Stimulated activated CD8-positive, alpha-beta memory T cell treated with anti-CD3 and anti-CD28 coated beads, Interleukin-12 subunit alpha, Interleukin-12 subunit beta, amount 100 ng/mL, for 24 hours (primary cell): ENCODE results near the gene ASAP2.
"Not testable (repeated sequence)": the region's sequence is repeated elsewhere in the genome, so short reads cannot be mapped to it uniquely, and the experiment has no call there.

ENCODE experiments used
- DNase-seq: peaks from one replicate; pipeline ENCODE4 v3.0.0-alpha.2; 2020; ENCODE audit errors: extremely low read depth

ASAP2 gene

DNA sequence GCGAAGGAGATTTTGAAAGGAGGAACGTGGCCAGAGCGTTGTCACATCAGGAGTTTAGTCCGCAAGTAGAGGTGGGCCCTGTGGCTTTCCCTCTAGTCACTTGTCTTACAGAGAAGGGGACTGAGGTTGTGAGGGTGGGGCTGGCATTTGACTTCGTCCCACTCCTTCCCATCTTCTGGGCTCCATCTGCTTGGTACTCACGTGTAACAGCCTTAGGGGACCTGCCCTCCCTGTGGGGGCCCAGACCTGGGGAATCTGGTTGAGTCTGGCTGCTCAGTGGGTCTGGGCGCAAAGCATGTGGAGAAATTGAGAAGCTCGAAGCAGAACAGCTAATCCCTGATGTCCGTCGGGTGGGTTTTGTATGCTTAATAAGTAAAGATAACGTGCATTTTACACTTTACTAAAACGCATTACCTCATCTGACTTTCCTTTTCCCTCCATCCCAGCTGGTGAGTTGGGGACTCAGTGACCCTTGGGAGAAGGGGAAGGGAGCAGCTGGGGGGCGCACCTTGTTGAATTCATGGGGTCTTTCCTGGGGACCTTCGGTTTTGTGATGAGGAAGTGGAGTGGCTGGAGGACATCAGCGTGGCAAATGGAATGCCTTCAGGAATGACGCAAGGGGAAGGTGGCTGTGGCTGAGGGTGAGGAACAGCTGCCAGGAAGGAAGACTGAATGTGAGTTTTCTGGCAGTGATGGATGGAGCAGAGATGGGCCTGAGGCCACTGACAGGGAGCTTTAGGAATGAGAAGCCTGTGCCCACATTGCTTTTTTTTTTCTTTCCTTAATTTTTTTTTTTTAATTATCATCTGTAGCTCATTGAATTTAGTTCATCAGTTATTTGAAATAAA, 44.8 kb downstream of the ASAP2 start:
- DNase-seq = no peak

- DNase-seq = no peak
These were observed 45.4 kb downstream of the ASAP2 start for GRCh38 chr2:9252002-9252357.

- DNase-seq = no peak
These were observed 48.8 kb downstream of the ASAP2 start for GRCh38 chr2:9255416-9255815.

- no peak for DNase-seq
These were observed 49.5 kb downstream of the ASAP2 start for GRCh38 chr2:9256147-9256546.

- DNase-seq = no peak
These were observed 50.0 kb downstream of the ASAP2 start for GRCh38 chr2:9256570-9257043.

GRCh38 chr2:9258501-9258900, 51.9 kb downstream of the ASAP2 start:
- DNase-seq = no peak

- DNase-seq = no peak
These were observed 52.4 kb downstream of the ASAP2 start for GRCh38 chr2:9258953-9259399.

DNA sequence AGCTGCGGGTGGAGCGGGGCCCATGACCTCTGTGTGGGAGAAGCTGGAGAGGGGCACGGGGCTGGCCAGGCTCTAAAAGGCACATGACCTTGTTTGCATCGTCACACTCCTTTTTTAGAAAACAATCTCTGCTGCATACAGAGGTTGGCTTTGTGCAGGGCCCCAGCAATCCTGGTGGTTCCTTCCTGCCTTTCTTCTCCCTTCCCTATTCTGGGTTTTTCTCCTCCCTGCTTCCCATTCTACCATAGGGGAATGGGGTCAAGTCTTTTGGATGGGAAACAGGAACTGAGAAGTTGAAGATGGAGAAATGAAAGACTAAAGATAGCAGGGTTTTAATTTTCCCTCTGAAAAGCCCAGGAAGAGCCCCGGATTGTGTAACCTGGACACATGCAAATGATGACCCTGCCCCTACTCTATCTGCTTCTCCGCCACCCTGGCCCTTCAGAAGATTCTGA, 53.9 kb downstream of the ASAP2 start:
- no peak for DNase-seq

DNA sequence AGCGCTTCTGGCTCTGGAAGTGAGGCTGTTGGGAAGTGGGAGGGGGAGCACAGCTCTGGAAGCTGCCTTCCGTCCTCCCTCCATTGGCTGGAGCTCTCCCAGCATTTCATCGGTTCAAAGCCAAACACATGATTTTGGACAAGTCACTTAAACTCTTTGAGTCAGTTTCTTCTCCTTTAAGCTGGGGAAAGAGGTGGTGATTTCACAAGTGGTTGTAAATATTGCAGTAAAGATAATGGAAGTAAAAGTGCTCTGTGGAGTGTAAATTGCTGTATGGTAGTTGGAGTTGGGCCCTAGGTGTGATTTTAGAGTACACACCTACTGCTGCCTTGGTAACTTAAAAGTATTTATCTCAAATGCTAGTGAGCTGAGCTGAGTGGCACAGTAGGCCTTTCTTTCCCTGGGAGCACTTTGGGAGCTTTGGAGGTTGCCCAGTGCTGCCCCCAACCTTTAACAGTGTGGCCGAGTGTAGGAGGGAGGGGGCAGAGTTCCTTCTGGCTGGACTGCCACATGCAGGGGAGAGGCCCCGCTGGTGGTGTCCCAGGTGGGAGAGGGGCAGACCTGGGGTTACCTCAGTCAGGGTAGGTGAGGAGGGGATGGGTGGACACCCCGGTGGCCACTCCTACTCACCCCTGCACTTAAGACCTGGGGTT, 54.7 kb downstream of the ASAP2 start:
- DNase-seq = no peak

GRCh38 chr2:9262671-9263171, 56.1 kb downstream of the ASAP2 start:
- no peak for DNase-seq

- no peak for DNase-seq
These were observed 56.8 kb downstream of the ASAP2 start for GRCh38 chr2:9263428-9263827.

GRCh38 chr2:9264301-9264700, 57.7 kb downstream of the ASAP2 start:
- DNase-seq = no peak

GRCh38 chr2:9266711-9267110, 60.1 kb downstream of the ASAP2 start:
- no peak for DNase-seq

DNA sequence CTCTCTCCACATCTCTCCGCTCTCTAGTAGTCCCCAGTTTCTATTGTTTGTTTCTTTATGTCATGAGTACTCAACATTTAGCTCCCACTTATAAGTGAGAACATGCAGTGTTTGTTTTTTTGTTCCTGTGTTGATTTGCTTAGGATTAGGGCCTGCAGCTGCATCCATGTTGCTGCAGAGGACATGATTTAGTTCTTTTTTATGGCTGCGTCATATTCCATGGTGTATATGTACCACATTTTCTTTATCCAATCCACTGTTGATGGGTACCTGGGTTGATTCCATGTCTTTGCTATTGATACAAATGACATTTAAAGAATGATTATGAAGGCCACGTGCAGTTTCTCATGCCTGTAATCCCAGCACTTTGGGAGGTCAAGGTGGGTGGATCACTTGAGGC, 60.7 kb downstream of the ASAP2 start:
- DNase-seq = not testable (repeated sequence)

- DNase-seq = no peak
These were observed 61.9 kb downstream of the ASAP2 start for GRCh38 chr2:9268301-9269080.

DNA sequence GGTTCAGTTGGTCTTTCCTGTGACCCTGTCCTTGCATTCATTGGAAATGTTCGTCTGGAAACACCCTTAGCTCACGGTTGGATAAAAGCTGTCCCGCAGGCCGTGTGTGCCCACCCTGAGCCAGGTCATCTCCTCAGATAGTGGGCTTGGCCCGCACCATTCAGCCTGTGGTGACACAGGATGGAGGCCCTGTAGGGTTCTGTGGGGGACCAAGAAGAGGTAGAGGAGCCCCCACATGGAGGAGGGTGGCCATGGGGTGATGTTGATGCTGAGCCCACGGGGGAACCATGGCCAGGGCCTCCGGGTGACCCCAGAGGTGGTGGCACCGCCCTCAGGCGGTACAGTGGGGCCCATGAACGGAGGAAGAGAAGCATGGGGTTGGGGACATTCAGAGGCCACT, 62.7 kb downstream of the ASAP2 start:
- no peak for DNase-seq

GRCh38 chr2:9269695-9270360, 63.2 kb downstream of the ASAP2 start:
- no peak for DNase-seq

GRCh38 chr2:9271091-9271490, 64.5 kb downstream of the ASAP2 start:
- no peak for DNase-seq

- no peak for DNase-seq
These were observed 65.1 kb downstream of the ASAP2 start for GRCh38 chr2:9271691-9272090.

DNA sequence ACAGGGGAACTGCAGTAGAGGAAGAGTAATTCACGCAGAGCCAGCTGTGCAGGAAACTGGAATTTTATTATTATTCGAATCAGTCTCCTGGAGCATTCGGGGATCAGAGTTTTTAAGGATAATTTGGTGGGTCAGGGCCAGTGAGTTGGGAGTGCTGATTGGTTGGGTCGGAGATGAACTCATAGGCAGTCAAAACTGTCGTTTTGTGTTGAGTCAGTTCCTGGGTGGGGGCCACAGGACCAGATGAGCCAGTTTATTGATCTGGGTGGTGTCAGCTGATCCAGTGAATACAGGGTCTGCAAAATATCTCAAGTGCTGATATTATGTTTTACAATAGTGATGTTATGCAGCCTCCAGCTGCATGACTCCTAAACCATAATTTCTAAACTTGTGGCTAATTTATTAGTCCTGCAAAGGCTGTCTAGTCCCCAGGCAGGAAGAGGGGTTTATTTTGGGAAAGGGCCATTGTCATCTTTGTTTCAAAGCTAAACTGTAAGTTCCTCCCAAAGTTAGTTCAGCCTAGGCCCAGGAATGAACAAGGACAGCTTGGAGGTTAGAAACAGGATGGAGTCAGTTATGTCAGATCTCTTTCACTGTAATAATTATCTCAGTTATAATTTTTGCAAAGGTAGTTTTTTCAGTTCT, 67.0 kb downstream of the ASAP2 start:
- DNase-seq = no peak

- no peak for DNase-seq
These were observed 68.2 kb downstream of the ASAP2 start for GRCh38 chr2:9274701-9275343.
